Measurements from ENCODE around the gene USP25. TPM values are rescaled to one million over a fixed set of nuclear protein-coding genes. Genes with fewer than 3 reads are reported as not detected.

The USP25 gene
- polyA plus RNA-seq, 1 experiment = 35.3 TPM

DNA sequence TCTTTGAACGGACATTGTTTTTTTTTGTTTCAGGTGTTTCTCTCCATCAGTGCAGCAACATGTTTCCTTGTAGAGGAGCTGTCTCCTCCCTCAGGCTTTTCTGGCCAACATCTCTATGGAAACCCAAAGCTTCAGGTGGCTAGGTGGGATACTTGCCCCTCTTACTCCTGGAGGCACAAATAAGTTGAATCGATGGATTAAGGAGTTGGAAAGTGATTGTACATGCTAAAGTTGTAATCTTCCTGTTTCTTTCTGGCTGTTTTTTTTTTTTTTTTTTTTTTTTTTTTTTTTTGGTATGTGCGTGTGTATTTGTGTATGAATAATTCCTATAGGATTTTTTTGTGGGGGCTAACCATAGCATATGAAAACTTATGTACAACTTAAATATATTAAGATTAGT is 10.6 kb downstream of the USP25 start:
- H3K9me3 ChIP-seq (ENCODE audit: control insufficient read depth, insufficient read depth, low read length) = peaks cover 8% of the 10 kb centered on the region; the same call in 1 of the 2 replicates
- CTCF ChIA-PET = no interaction called here
- H3K27ac ChIP-seq (ENCODE audit: low read depth, low read length) = no peak overlapping the region
- POLR2A ChIA-PET = no interaction called here
- no peak overlapping the region for H3K4me3 ChIP-seq (ENCODE audit: low read depth, low read length)
- TF ChIP-seq, protein P1, sequence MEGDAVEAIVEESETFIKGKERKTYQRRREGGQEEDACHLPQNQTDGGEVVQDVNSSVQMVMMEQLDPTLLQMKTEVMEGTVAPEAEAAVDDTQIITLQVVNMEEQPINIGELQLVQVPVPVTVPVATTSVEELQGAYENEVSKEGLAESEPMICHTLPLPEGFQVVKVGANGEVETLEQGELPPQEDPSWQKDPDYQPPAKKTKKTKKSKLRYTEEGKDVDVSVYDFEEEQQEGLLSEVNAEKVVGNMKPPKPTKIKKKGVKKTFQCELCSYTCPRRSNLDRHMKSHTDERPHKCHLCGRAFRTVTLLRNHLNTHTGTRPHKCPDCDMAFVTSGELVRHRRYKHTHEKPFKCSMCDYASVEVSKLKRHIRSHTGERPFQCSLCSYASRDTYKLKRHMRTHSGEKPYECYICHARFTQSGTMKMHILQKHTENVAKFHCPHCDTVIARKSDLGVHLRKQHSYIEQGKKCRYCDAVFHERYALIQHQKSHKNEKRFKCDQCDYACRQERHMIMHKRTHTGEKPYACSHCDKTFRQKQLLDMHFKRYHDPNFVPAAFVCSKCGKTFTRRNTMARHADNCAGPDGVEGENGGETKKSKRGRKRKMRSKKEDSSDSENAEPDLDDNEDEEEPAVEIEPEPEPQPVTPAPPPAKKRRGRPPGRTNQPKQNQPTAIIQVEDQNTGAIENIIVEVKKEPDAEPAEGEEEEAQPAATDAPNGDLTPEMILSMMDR (IDR thresholded peaks at IDR 0.05; ENCODE audit: low read depth, low read length) = no peak
- DNase-seq (ENCODE audit: low read depth, low spot score) = no peak
- H3K27me3 ChIP-seq (ENCODE audit: control insufficient read depth, insufficient read depth, low read length) = no peaks in the 10 kb centered on the region

- DNase-seq (ENCODE audit: low read depth, low spot score) = no peak
- Histone ChIP-seq H3K27ac (ENCODE audit: low read depth, low read length) (no peak overlapping the region), H3K27me3 (ENCODE audit: control insufficient read depth, insufficient read depth, low read length) (no peaks in the 10 kb centered on the region), H3K4me3 (ENCODE audit: low read depth, low read length) (no peak overlapping the region), H3K9me3 (ENCODE audit: control insufficient read depth, insufficient read depth, low read length) (peaks cover 8% of the 10 kb centered on the region; the same call in 1 of the 2 replicates)
- TF ChIP-seq, protein P1 (IDR thresholded peaks at IDR 0.05; ENCODE audit: low read depth, low read length) = no peak
- ChIA-PET POLR2A (no interaction called here), CTCF (no interaction called here)
Measured at GRCh38 chr21:15741510-15741909, 11.7 kb downstream of the USP25 start.

- TF ChIP-seq, protein P1 (IDR thresholded peaks at IDR 0.05; ENCODE audit: low read depth, low read length) = no peak
- Histone ChIP-seq H3K27me3 (ENCODE audit: control insufficient read depth, insufficient read depth, low read length) (no peaks in the 10 kb centered on the region), H3K27ac (ENCODE audit: low read depth, low read length) (no peak overlapping the region), H3K9me3 (ENCODE audit: control insufficient read depth, insufficient read depth, low read length) (peaks cover 8% of the 10 kb centered on the region; the same call in 1 of the 2 replicates), H3K4me3 (ENCODE audit: low read depth, low read length) (no peak overlapping the region)
- POLR2A ChIA-PET = no interaction called here
- no peak for DNase-seq (ENCODE audit: low read depth, low spot score)
- CTCF ChIA-PET = no interaction called here
Measured at GRCh38 chr21:15742052-15742670, 12.4 kb downstream of the USP25 start.

GRCh38 chr21:15742694-15743093 is 12.9 kb downstream of the USP25 start:
- DNase-seq (ENCODE audit: low read depth, low spot score) = no peak
- Histone ChIP-seq H3K4me3 (ENCODE audit: low read depth, low read length) (no peak overlapping the region), H3K27me3 (ENCODE audit: control insufficient read depth, insufficient read depth, low read length) (no peaks in the 10 kb centered on the region), H3K9me3 (ENCODE audit: control insufficient read depth, insufficient read depth, low read length) (peaks cover 8% of the 10 kb centered on the region; the same call in 1 of the 2 replicates), H3K27ac (ENCODE audit: low read depth, low read length) (no peak overlapping the region)
- ChIA-PET CTCF (no interaction called here), POLR2A (no interaction called here)
- TF ChIP-seq, protein P1 (IDR thresholded peaks at IDR 0.05; ENCODE audit: low read depth, low read length) = no peak

DNA sequence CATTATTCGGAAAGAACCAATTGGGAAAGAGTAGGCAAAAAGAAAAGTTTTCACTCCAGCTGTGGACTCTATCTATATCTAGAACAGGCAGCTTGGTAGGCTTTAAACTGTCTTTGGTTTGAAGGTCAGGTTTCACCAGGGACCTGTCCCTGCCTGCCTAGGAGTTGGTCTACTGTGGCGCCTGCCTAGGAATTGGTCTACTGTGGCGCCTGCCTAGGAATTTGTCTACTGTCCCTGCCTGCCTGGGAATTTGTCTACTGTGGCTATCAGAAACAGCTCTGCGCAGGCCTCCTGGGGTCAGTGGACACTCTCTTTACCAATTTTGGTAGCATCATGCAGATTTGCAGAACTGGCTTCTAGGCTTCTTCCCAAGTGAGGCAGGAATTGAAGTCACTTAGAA is 13.8 kb downstream of the USP25 start:
- no peak for DNase-seq (ENCODE audit: low read depth, low spot score)
- TF ChIP-seq, protein P1 (IDR thresholded peaks at IDR 0.05; ENCODE audit: low read depth, low read length) = no peak
- Histone ChIP-seq H3K27ac (ENCODE audit: low read depth, low read length) (no peak overlapping the region), H3K27me3 (ENCODE audit: control insufficient read depth, insufficient read depth, low read length) (no peaks in the 10 kb centered on the region), H3K4me3 (ENCODE audit: low read depth, low read length) (no peak overlapping the region), H3K9me3 (ENCODE audit: control insufficient read depth, insufficient read depth, low read length) (peaks cover 8% of the 10 kb centered on the region; the same call in 1 of the 2 replicates)
- POLR2A ChIA-PET = no interaction called here
- CTCF ChIA-PET = no interaction called here

Data from AG04450 (cell line).